AG09319 (cell line): ENCODE data around the gene HOXC10.

Experiments used
- DNase-seq: peaks from one replicate; pipeline ENCODE4 v3.0.0-alpha.2; 2010; ENCODE audit warnings: low read depth; ENCODE audit errors: extremely low read depth
- TF ChIP-seq, protein P1 (sequence below): IDR thresholded peaks from 2 replicates; pipeline ENCODE4 v1.5.1; 2011; ENCODE audit warnings: low read depth, mild to moderate bottlenecking, inconsistent platforms, low read length, moderate library complexity

Gene HOXC10

DNA sequence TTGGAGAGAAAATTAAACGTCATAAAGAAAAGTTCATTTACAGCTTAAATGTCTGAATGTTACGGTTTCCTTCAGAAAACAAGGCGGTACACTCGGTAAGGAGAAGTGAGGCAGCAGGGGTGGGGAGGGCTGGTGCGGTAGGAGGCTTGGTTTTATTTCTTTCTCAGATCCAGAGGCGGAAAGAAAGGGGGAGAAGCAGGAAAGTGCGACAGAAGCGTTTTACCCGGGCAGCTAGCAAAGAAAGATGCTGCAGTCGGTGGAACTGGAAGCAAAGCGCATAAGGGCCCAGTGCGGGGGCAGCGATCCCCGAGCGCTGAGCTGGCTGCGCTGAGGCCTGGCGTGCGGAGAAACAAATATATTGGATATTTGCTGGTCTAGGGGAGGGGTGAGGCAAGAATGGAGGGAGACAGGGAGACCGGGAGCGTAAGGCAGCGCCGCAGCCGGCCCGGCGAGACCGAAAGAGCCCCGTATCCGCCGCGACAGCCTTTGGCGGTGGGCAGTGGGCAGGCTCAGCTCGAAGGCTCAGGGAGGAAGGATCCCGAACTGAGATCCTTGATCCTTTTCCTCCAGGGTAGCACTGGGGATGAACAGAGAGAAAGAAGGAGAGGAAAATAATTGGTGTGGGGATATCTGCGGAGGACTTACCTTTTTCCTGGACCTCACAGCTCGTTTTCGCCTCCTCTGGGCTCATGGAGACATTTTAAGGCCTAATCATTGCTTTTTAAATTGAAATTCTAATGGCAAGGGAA, 18.4 kb upstream of the HOXC10 start:
- TF ChIP-seq, protein P1, sequence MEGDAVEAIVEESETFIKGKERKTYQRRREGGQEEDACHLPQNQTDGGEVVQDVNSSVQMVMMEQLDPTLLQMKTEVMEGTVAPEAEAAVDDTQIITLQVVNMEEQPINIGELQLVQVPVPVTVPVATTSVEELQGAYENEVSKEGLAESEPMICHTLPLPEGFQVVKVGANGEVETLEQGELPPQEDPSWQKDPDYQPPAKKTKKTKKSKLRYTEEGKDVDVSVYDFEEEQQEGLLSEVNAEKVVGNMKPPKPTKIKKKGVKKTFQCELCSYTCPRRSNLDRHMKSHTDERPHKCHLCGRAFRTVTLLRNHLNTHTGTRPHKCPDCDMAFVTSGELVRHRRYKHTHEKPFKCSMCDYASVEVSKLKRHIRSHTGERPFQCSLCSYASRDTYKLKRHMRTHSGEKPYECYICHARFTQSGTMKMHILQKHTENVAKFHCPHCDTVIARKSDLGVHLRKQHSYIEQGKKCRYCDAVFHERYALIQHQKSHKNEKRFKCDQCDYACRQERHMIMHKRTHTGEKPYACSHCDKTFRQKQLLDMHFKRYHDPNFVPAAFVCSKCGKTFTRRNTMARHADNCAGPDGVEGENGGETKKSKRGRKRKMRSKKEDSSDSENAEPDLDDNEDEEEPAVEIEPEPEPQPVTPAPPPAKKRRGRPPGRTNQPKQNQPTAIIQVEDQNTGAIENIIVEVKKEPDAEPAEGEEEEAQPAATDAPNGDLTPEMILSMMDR = no peak
- DNase-seq = no peak

DNA sequence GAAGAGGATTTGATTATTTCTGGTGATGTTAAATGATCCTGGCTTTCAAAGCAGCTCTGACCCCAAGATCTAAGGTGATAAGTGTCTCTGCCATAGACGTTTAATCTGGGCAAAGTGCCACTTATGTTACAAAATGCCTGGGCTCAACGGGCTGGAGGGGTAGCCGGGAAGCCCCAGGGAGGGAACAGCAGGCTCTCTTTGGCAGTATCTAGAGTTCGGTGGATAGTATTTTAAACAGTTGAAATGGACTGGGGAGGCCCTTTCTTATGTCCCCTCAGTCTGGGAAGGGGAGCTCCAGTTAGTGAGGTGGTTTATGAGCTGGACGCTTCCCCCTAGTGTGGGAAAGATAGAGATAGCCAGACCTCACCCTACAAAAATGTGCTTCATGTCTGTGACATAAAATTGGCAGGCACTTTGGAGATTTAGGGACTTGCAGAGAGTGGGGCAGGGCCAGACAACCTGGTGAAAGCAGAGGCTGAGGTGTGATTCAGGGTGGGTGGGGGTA, 17.5 kb upstream of the HOXC10 start:
- TF ChIP-seq, protein P1 = no peak
- DNase-seq = no peak

DNA sequence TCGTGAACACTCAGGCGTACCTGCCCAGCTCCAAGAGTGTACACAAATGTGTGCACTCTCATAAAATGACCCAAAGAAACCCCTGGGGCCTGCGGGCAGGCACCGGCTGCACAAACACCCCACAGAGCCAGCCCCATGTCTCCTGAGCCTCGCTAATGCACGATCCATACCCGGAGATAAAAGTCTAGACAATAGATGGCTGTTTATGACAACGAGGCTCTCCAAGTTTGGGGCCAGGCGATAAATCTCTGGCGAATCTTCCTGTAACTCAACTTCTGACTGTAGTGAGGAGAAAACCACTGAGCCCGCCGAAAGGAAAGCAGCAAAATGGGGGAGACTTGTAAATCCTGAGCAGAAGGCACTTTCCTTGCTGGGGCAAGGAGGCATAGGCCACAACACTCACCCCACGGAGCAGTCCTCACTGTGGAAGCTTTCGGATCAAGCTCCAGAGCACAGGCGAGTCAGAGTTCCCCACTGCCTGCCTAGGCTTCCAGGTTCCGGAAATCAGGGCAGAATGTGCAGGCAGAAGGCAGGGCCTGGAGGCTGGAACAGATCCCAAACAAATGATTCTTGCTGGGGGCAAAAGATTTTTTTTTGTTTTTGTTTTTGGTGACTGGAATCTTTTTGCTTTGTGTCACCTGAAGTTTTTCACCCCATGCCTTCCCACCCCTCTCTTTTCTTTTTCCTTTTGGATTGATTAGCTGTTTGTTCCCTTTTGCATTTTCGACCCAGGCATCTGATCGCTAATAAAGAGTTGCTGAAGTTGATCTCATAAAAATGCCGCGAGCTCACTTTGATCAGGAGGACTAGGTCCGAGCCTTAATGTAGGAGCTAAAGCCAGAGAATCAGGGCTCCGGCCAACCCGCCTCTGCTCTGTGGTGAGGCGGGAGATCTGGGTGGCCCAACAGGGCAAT, 16.5 kb upstream of the HOXC10 start:
- no peak for DNase-seq
- TF ChIP-seq, protein P1 = no peak

DNA sequence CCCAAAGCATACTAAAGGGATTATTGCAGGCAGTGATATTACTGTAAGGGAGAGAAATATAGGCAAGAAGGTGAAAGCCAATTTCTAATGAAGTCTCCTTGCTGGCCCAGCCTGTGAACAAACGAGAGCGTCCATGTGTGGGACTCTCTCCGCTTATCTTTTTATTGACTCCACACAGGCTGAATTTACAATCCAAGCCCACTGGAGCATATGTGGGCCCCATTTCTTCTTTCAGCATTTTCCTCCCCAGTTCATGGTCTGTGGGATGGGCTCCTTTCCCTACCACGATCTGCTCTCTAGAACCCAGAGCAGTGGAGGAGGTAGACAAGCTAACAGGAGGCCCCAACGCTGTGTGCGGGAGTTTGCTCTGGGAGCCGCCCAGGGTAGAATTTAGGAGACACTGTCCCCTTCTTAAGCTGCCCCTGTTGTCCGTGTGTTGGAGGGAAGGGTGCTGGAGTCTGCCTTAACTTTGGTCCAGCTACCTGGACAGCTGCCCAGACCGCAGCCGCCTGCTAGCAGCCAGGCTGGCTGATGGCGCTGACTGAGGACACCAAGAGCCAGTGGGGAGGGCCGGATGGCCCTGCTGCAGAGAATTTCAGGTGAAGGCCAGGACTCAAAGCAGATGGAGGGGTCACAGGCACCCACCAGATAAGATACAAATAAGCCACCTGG, 15.2 kb upstream of the HOXC10 start:
- TF ChIP-seq, protein P1 = no peak
- DNase-seq = no peak

DNA sequence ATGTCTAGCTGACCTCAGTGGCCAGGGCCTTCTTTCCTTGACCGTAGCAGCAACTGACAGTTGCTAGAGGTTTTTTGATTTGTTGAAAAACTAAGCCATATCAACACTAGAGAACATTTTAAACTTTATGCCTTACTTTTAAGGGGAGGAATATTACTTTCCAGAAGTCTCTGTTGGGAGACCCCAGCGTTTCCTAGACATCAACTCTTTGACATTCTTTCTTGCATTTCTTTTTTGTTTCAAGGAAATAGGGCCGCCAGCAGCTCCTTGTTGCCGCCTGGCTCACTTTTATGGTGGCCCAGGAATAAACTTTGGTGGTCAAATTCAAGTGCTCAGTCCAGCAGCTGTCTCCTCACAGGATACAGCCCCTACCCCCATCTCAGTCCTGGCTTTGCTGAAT, 14.5 kb upstream of the HOXC10 start:
- TF ChIP-seq, protein P1 = no peak
- no peak for DNase-seq

DNA sequence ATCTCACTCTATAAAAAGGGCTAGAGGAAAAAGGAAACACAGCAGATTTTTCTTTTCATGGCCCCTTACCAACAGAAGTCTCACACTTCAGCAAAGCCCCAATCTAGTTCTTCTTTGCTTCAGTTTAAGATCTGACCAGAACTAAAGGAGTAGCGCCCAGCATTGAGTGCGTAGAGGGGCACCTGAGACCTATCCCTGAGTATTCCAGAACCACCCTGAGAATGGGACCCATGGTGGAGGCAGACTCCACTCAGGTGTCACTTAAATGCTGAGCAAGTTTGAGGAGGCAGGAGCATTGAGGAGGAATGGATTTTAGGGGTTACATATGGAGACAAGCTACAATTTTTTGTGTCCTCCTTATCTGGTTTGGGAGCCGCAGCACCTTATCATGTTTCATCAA, 13.8 kb upstream of the HOXC10 start:
- TF ChIP-seq, protein P1 = no peak
- DNase-seq = no peak
